Measurements from ENCODE around the gene MARK1. TPM values are rescaled to one million over a fixed set of nuclear protein-coding genes. Genes with fewer than 3 reads are reported as not detected.

MARK1 gene
- total and polyA plus RNA-seq, 9 of the 15 experiments (the other 6 are each of a cell fraction or from before 2014, with no cell fraction given), result not detected

GRCh38 chr1:220652995-220653394, 125.1 kb downstream of the MARK1 start:
- H3K4me3 ChIP-seq, result no peak overlapping the region
- no TSS peak for BruUV-seq (replicated peaks)
- H3K4me1 ChIP-seq (replicated peaks in 1 of 2; ENCODE audit: control insufficient read depth in 2 of 2, insufficient read depth in 2 of 2, low read length in 2 of 2), result no peaks in the 10 kb centered on the region
- no peaks in the 10 kb centered on the region for H3K9me1 ChIP-seq (ENCODE audit: control insufficient read depth, insufficient read depth, low read length)
- H3K36me3 ChIP-seq (ENCODE audit: control insufficient read depth, insufficient read depth, low read length), result no peaks in the 10 kb centered on the region
- no peaks in the 10 kb centered on the region for H3K79me2 ChIP-seq (ENCODE audit: control insufficient read depth, insufficient read depth, low read length)
- H3K27ac ChIP-seq (ENCODE audit: extremely low read depth, low read depth, low read length), result no peak overlapping the region
- CTCF ChIA-PET (ENCODE audit: low intra/inter-chr PET ratio), result no interaction called here
- H3K9me3 ChIP-seq (replicated peaks; ENCODE audit: control insufficient read depth, insufficient read depth, low read depth, low read length), result no peaks in the 10 kb centered on the region
- 0% methylated on average over 13 of the region's 13 CpGs for WGBS (ENCODE audit: insufficient coverage, low coverage, missing lambda C conversion rate)
- intact Hi-C loops (cut with micrococcal nuclease), result no loop called here
- no peaks in the 10 kb centered on the region for H4K20me1 ChIP-seq (replicated peaks; ENCODE audit: control insufficient read depth, insufficient read depth, low read length)
- FAIRE-seq (no peak), DNase-seq (ENCODE audit: extremely low read depth in 1 of 4, low spot score in 3 of 4) (no peak), ATAC-seq (no peak)
- no peaks in the 10 kb centered on the region for H3K27me3 ChIP-seq (ENCODE audit: control insufficient read depth in 2 of 2, insufficient read depth in 2 of 2, low read length in 2 of 2)
- in situ Hi-C loops (cut with MboI), result no loop called here
- H3K9ac ChIP-seq (ENCODE audit: insufficient read depth in 1 of 2, low read depth in 2 of 2, low read length in 2 of 2), result no peak overlapping the region
- no peak overlapping the region for H2AFZ ChIP-seq (ENCODE audit: low read depth, low read length)
- POLR2A ChIA-PET, result interaction anchor here (1.1 kb wide), 1 partner anchor 16 kb away, joined by 3 read pairs; no protein-coding TSS in a partner anchor
- H3K4me2 ChIP-seq (ENCODE audit: insufficient read depth, low read length), result no peak overlapping the region
- TF ChIP-seq FOXJ3 (CRISPR knock-in tag; IDR thresholded peaks at IDR 0.05) (no peak), ZNF639 (CRISPR knock-in tag; conservative IDR thresholded peaks at IDR 0.05 in 1 of 2, IDR thresholded peaks at IDR 0.05 in 1 of 2) (no peak), MNT (conservative IDR thresholded peaks at IDR 0.05) (no peak), ZNF212 (CRISPR knock-in tag; IDR thresholded peaks at IDR 0.05) (no peak), ZBTB1 (CRISPR knock-in tag; IDR thresholded peaks at IDR 0.05; ENCODE audit: borderline replicate concordance, low read depth) (no peak), HDAC1 (IDR thresholded peaks at IDR 0.05) (no peak), SMAD2 (IDR thresholded peaks at IDR 0.05; ENCODE audit: low read depth, low read length) (no peak), HCFC1 (IDR thresholded peaks at IDR 0.05; ENCODE audit: low read depth, low read length) (no peak), EWSR1 (IDR thresholded peaks at IDR 0.05; ENCODE audit: borderline replicate concordance, low read depth, partially characterized antibody) (no peak), ILK (tag; IDR thresholded peaks at IDR 0.05; ENCODE audit: borderline replicate concordance, low read depth) (no peak), STAT5B (CRISPR knock-in tag; IDR thresholded peaks at IDR 0.05) (no peak), MTA3 (IDR thresholded peaks at IDR 0.05; ENCODE audit: borderline replicate concordance) (no peak), SMARCA4 (IDR thresholded peaks at IDR 0.05) (no peak), ZNF133 (CRISPR knock-in tag; IDR thresholded peaks at IDR 0.05) (no peak), MIER1 (IDR thresholded peaks at IDR 0.05; ENCODE audit: low read depth) (no peak), CBX1 (IDR thresholded peaks at IDR 0.05; ENCODE audit: low read depth) (no peak), CCNT2 (IDR thresholded peaks at IDR 0.05; ENCODE audit: borderline replicate concordance, extremely low read depth, insufficient read length, low read depth, low read length) (no peak), ZNF24 (IDR thresholded peaks at IDR 0.05) (no peak)
- TF ChIP-seq, protein P1, sequence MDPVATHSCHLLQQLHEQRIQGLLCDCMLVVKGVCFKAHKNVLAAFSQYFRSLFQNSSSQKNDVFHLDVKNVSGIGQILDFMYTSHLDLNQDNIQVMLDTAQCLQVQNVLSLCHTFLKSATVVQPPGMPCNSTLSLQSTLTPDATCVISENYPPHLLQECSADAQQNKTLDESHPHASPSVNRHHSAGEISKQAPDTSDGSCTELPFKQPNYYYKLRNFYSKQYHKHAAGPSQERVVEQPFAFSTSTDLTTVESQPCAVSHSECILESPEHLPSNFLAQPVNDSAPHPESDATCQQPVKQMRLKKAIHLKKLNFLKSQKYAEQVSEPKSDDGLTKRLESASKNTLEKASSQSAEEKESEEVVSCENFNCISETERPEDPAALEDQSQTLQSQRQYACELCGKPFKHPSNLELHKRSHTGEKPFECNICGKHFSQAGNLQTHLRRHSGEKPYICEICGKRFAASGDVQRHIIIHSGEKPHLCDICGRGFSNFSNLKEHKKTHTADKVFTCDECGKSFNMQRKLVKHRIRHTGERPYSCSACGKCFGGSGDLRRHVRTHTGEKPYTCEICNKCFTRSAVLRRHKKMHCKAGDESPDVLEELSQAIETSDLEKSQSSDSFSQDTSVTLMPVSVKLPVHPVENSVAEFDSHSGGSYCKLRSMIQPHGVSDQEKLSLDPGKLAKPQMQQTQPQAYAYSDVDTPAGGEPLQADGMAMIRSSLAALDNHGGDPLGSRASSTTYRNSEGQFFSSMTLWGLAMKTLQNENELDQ (CRISPR knock-in tag; IDR thresholded peaks at IDR 0.05; ENCODE audit: borderline replicate concordance), result no peak

Data from K562 (cell line).